GM12891 (cell line): ENCODE measurements around the gene ETNK2.

ENCODE experiments used
- DNase-seq: peaks from one replicate; pipeline ENCODE4 v3.0.0; 2011; ENCODE audit warnings: low spot score; ENCODE audit not compliant: insufficient read length
- FAIRE-seq: peaks from 2 replicates; lab custom pipeline; 2011; peaks lifted over from hg19 to GRCh38; lab: Jason Lieb, UNC
- PAX5 ChIP-seq: IDR thresholded peaks from 2 replicates; pipeline ENCODE4 v1.6.1; 2011; ENCODE audit warnings: low read length, moderate library complexity, mild to moderate bottlenecking; ENCODE audit not compliant: insufficient read depth, severe bottlenecking
- POLR2A ChIP-seq: IDR thresholded peaks from 2 replicates; pipeline ENCODE4 v1.6.1; 2011; ENCODE audit warnings: low read depth, low read length, control low read depth
- POLR2AphosphoS5 ChIP-seq: IDR thresholded peaks from 2 replicates; pipeline ENCODE4 v1.6.1; 2011; ENCODE audit warnings: low read depth, low read length, control low read depth
- POU2F2 ChIP-seq: IDR thresholded peaks from 2 replicates; pipeline ENCODE4 v1.6.1; 2011; ENCODE audit warnings: low read depth, mild to moderate bottlenecking, control low read depth, low read length, moderate library complexity
- SPI1 ChIP-seq: IDR thresholded peaks from 2 replicates; pipeline ENCODE4 v1.6.1; 2011; ENCODE audit warnings: low read depth, low read length, control low read depth
- TAF1 ChIP-seq: IDR thresholded peaks from 2 replicates; pipeline ENCODE4 v1.6.1; 2011; ENCODE audit warnings: low read depth, low read length, control low read depth

Gene ETNK2

DNA sequence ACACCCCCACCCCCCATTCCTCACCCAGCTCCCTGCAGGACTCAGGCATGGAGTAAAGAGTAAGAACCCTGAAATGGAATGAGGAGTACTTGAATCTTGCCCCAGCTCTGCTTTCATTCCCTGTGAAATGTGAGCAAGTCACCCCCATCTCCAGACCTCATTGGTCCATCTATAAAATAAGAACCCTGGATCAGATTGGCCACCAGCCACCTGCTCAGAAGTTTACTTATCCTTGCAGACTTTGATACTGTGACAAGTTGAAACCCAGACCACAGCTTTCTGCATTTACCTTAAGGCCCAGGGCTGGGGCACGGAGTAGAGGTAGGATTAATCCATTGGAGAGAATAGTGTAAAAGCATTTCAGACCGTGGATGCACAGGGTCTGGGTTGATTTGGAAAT lies 42.2 kb upstream of the ETNK2 start:
- DNase-seq (no peak), FAIRE-seq (no peak)
- no peak for TF ChIP-seq POU2F2
- TF ChIP-seq POLR2A, result no peak
- no peak for TF ChIP-seq SPI1
- no peak for TF ChIP-seq TAF1
- TF ChIP-seq POLR2AphosphoS5, result no peak
- no peak for TF ChIP-seq PAX5

DNA sequence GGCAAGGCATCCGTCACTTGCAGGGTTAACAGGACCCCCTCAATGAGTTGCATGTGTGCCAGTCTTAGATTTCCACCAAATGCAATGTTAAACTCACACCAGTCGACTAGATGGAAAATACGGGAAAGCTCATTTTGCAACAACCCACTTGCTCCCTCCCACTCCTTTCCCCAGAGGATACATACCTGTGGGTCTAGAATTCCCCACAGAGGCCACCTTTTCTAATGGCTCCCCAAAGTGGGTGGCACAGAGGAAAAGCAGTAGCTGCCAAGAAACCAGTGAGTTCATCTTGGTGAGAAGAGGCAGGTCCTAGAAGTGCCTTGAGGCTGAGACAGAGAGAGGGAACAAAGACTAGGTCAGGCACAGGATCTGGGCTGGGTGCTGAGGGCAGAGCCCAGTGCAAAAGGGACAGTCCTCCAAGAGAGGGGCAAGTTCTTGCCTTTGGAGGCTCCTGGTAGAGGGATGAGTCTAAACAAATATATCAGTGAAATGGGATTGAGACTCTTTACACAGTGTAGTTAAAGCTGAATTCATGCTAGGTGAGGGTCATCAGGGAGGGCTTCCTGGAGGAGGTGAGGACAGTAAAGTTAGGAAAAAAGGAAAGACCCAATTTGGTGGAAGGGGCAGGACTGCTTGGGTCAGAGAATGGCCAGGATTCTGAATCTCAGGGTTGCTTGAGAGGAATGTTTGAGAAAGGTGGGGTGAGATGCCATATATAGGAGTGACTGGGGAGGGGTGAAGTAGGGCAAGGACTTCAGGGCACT lies 40.9 kb upstream of the ETNK2 start:
- no peak for FAIRE-seq
- no peak for DNase-seq
- TF ChIP-seq PAX5 (no peak), POLR2AphosphoS5 (no peak), TAF1 (no peak), POU2F2 (no peak), POLR2A (no peak), SPI1 (no peak)

DNA sequence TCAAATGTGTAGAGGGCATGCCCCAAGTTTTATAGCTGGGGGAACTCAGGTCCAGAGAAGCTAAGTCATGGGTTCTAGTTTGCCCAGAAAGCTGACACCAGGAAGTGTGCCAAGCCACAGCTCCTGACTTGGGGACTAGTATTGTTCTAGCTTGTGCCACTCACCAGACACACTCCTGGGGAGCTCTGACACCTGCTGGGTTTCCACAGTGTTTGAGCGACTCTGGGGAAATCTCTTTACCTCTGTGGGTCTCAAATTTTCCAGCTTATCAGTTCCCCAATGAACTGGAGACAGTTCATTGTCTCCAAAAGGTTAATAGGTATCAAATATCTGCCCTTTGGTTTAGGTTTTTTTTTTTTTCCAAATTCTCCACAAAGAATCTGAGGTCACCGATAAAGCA lies 40.2 kb upstream of the ETNK2 start:
- no peak for TF ChIP-seq POU2F2
- no peak for TF ChIP-seq TAF1
- no peak for TF ChIP-seq PAX5
- no peak for TF ChIP-seq POLR2AphosphoS5
- no peak for TF ChIP-seq SPI1
- no peak for TF ChIP-seq POLR2A
- FAIRE-seq, result no peak
- DNase-seq, result no peak

DNA sequence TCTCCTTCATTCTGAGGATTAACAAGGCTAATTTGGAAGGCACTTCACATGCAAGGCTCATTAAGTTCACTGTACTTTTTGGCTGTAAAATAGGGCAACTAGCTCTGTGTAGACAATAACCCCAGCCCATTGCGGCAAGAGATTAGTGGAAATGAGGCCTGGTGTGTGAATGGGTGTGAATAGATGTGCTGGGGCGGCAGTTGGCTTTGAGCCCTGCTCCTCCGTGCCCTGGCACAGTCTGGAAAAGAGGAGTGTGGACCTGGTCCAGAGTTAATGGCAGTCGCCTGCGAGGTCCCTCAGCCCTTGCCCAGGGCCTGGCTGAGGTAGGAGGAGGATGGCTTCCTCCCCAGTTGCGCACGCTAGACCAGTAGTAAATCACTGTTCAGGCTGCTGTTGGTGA lies 39.6 kb upstream of the ETNK2 start:
- DNase-seq (no peak), FAIRE-seq (no peak)
- no peak for TF ChIP-seq PAX5
- no peak for TF ChIP-seq SPI1

DNA sequence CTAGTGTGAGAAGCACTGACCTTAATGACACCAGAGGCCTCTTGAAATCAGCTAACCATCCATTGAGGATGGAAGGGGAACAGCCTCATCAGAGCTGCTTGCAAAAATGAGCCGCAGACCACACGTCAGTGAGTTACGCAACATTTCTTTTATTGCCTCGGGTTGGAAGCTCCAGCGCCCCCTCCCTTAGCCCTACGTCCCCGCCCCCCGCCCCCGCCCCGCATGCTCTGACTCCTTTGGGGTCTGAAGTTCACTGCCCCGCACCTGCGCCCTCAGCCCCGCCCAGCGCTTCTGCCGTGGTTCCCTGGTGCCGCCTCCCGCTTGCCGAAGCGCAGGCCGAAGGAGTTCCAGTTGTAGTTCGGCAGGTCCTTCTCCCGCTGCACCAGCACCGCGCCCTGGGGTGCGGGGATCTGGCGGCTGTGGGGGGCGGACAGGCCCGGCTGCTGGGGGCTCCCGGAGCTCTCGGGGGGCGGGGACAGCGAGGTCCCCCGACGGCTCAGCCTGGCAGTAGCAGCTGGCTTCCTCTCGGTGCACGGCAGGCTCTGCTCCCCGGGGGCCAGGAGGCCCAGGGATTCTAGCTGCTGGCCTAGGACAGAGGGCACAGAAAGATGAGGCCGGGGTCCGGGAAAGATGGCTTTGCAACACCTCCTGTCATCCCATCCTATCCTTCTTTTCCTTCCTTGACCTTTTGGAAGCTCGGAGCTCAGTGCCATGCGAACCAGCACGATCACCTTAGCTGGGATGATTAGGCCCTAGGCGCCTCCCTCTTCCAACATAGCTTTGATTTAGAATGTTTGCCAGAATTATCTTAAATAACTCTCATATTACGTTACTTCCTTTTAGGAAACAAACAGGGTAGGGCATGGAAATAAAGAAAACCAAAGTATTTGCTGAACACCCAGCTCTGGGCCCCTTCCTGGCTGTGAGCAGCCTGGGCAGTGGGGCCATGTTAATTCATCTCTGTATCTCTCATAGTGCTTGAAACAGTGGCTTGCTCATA lies 38.7 kb upstream of the ETNK2 start:
- FAIRE-seq (no peak), DNase-seq (no peak)
- TF ChIP-seq TAF1, result no peak
- TF ChIP-seq POLR2A, result no peak
- TF ChIP-seq PAX5, result no peak

DNA sequence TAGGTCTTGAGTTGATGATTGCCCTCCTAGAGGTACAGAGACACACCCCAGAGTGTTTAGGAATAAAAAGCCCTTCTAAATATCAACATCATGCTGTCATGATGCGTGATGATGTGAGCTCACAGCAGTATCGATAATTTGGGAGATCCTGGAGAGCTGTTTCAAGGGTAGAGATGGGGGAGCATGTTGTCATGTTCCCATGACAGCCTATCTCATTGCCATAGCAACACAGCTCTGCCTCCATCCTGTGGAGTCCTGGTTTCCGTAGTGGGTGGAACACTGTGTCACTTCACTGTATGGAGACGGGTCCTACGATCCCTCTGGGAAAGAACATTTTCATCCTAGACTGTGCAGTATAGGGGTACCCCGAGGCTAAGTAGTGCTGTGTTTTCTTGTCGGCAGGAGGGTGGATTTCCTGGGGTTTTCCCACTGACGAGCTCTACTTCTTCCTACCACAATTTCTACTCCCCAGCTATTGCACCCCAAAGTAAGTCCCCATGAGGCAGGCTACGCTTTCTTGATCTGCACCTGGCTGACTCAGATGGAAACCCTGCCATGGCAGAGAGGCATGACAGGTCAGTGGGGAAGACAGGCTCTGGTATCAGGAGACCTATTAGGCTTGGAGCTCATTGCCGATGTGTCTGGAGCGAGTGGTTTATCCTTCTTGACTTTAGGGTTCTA lies 37.3 kb upstream of the ETNK2 start:
- FAIRE-seq (peak; percentile 38), DNase-seq (no peak)
- no peak for TF ChIP-seq PAX5
- no peak for TF ChIP-seq TAF1
- no peak for TF ChIP-seq POLR2A
- no peak for TF ChIP-seq SPI1
- no peak for TF ChIP-seq POU2F2
- no peak for TF ChIP-seq POLR2AphosphoS5

DNA sequence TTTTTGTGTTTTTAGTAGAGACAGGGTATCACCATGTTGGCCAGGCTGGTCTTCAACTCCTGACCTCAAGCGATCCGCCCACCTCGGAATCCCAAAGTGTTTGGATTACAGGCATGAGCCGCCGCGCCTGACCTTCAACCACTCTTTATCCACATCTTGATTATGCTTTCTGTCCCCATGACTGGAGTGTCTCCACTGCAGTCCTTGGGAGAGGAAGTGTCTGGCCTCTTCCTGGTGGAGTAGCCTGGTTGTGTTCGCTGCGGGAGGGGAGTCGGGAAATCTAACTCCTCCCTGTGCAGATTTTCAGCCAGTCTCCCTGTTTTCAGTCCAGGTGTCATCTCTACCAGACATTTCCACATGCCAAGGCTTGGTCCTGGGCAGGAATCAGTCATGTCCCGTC lies 34.8 kb upstream of the ETNK2 start:
- no peak for DNase-seq
- FAIRE-seq, result no peak
- TF ChIP-seq TAF1 (no peak), POLR2AphosphoS5 (no peak), POLR2A (no peak), PAX5 (no peak), POU2F2 (no peak), SPI1 (no peak)

DNA sequence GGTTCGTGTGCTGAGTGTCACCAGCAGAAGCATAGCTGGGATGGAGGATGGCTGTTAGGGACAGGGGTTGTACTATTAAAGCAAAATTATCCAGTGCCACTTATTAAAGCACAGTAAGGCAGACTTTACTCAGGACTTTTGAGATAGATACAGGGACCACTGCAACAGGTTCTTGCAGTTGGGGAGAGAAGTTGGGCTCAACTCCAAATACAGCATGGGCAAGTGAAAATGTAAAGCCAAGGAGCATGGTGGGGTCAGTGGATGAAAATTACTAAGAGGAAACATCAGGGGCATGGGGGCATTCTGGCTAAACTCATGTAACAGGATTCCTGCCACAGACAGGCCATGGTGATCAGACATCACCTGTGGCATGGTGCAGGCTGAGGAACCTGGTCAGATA lies 29.3 kb upstream of the ETNK2 start:
- no peak for FAIRE-seq
- TF ChIP-seq SPI1, result no peak
- TF ChIP-seq POU2F2, result no peak
- TF ChIP-seq PAX5, result no peak
- no peak for TF ChIP-seq POLR2AphosphoS5
- no peak for DNase-seq

DNA sequence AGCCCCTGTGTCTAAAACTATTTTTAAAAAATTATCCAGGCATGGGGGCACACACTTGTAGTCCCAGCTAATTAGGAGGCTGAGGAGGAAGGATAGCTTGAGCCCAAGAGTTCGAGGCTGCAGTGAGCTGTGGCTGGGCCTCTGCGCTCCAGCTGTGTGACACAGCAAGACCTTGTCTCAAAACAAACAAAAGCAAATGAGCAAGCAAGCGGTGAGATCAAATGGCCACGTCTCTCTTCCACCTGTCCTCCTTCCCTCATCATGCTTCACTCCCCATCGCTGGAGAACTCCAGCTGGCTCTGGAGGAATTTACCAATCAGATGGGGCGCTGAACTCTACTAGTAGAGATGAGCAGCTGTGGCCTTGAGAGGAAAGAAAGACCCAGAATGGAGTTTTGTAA lies 28.3 kb upstream of the ETNK2 start:
- no peak for FAIRE-seq
- no peak for DNase-seq
- no peak for TF ChIP-seq PAX5
- no peak for TF ChIP-seq POLR2A
- no peak for TF ChIP-seq TAF1
- no peak for TF ChIP-seq POLR2AphosphoS5
- no peak for TF ChIP-seq SPI1
- no peak for TF ChIP-seq POU2F2
